Adrenal gland (tissue), 12 donors: ENCODE results near the gene ABHD14A. TPM values are rescaled to one million over a fixed set of nuclear protein-coding genes. Genes with fewer than 3 reads are reported as not detected.

ENCODE experiments used
- DNase-seq, 7 donors: peaks; one replicate each; pipeline ENCODE4 v3.0.0-alpha.2; 2019 to 2020
- H3K27ac ChIP-seq, 5 donors: fragments of 200-600 bp; sonication (generic) in 4 of 5; 1 replicate in 3 of 5; 2 replicates in 2 of 5; pipeline versions ENCODE4 v1.5.1 to v1.8.0; 2016 to 2020; ENCODE audit warnings: mild to moderate bottlenecking in 1 of 5
- H3K27me3 ChIP-seq: fragments of 200-600 bp; 2 replicates; pipeline ENCODE4 v1.8.0; 2021
- H3K36me3 ChIP-seq, 2 donors: fragments of 200-600 bp; replicated peaks in 1 of 2; 1 replicate in 1 of 2; 2 replicates in 1 of 2; pipeline versions ENCODE4 v1.5.1 to v1.8.0; 2018 to 2022
- H3K4me1 ChIP-seq, 2 donors: fragments of 200-600 bp; replicated peaks in 1 of 2; 1 replicate in 1 of 2; 2 replicates in 1 of 2; pipeline versions ENCODE4 v1.5.1 to v1.8.0; 2018 to 2021
- H3K4me3 ChIP-seq, 4 donors: fragments of 200-600 bp; sonication (generic) in 3 of 4; one replicate each; pipeline ENCODE4 v1.5.1; 2016 to 2018
- H3K9me3 ChIP-seq, 3 donors: fragments of 200-600 bp; sonication (generic) in 1 of 3; replicated peaks in 1 of 3; 1 replicate in 2 of 3; 2 replicates in 1 of 3; pipeline versions ENCODE4 v1.5.1 to v1.8.0; 2016 to 2021
- POLR2A ChIP-seq, 2 donors: fragments of 450-650 bp; IDR thresholded peaks; one replicate each; pipeline ENCODE4 v1.6.1; 2017; ENCODE audit warnings: antibody characterized with exemption in 2 of 2, mild to moderate bottlenecking in 2 of 2, moderate library complexity in 1 of 2
- WGBS, 4 donors: extraction: QIAGEN DNeasy Blood & Tissue Kit in 2 of 4; methylation state at CpG; one replicate each; pipeline versions ENCODE4 v1.1.5 to v1.1.7; 2013 to 2017; 5-methylcytosine and 5-hydroxymethylcytosine counted together
- intact Hi-C, 2 donors: fragments of 100-400 bp; cut with DNase I; formaldehyde crosslinking; loops; one replicate each; pipeline versions ENCODE4 v1.14.1 to v1.15.0; 2022 to 2023
- polyA plus RNA-seq, 3 donors: library from polyadenylated mRNA; stranded (reverse); fragments of 200-250 nt in 2 of 3; fragments of 350-450 nt in 1 of 3; fragmentation: Illumina TruSeq in 1 of 3; extraction: RNeasy Lipid Tissue Mini Kit (QIAGEN cat#74804) in 1 of 3; gene quantifications; one replicate each; pipeline ENCODE4 v1.2.3, GENCODE V29; 2013 to 2014
- total RNA-seq, 9 donors: library from RNA; depleted of rRNA in 4 of 9; stranded (reverse); fragments of >200 nt in 4 of 9; fragments of 120-200 nt in 1 of 9; fragmentation: NEBNext Ultra II Directional in 1 of 9; extraction: Animal tissue kit (Norgen Biotek cat#: 25700) in 1 of 9; gene quantifications; one replicate each; pipeline versions ENCODE4 v1.1.0 to v1.2.4, GENCODE V29; 2013 to 2023
- TF ChIP-seq, protein P1 (sequence below), 6 experiments: fragments of 450-650 bp in 4 of 6; fragments of 200-600 bp in 2 of 6; sonication (generic) in 1 of 6; IDR thresholded peaks; 1 replicate in 5 of 6; 2 replicates in 1 of 6; pipeline versions ENCODE4 v1.5.1 to v1.8.0; 2016 to 2021; ENCODE audit warnings: antibody characterized with exemption in 6 of 6, mild to moderate bottlenecking in 2 of 6, moderate library complexity in 1 of 6
- donor health status: healthy with polysubstance abuse.
- donor health status: Bipolar disorder and iron deficiency.
- donor health status: DM: yes; HTN: yes; CAD: no.
- donor health status: DM: no; HTN: no; CAD: no.
- donor health status: DM: no; HTN: no; CAD: no.
- donor health status: DM: yes; HTN: yes; CAD: no.

ABHD14A gene
- total and polyA plus RNA-seq, 12 donors: 29.3 to 162 (median 77.1) TPM

DNA sequence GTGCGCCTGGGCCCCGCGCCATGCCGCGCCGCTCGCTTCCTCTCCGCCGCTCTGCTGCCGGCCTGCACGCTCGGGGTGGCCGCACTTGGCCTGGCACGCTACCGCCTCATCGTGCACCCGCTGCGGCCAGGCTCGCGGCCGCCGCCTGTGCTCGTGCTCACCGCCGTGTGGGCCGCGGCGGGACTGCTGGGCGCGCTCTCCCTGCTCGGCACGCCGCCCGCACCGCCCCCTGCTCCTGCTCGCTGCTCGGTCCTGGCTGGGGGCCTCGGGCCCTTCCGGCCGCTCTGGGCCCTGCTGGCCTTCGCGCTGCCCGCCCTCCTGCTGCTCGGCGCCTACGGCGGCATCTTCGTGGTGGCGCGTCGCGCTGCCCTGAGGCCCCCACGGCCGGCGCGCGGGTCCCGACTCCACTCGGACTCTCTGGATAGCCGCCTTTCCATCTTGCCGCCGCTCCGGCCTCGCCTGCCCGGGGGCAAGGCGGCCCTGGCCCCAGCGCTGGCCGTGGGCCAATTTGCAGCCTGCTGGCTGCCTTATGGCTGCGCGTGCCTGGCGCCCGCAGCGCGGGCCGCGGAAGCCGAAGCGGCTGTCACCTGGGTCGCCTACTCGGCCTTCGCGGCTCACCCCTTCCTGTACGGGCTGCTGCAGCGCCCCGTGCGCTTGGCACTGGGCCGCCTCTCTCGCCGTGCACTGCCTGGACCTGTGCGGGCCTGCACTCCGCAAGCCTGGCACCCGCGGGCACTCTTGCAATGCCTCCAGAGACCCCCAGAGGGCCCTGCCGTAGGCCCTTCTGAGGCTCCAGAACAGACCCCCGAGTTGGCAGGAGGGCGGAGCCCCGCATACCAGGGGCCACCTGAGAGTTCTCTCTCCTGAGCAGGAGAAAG is 18.7 kb upstream of the ABHD14A start:
- intact Hi-C loops: no loop called here
- peaks cover 9 to 11% of the 10 kb centered on the region in 2 donors for H3K4me1 ChIP-seq
- H3K27me3 ChIP-seq: no peaks in the 10 kb centered on the region
- no peaks in the 10 kb centered on the region for H3K9me3 ChIP-seq
- H3K4me3 ChIP-seq: peak overlapping the region in 1 of 4 donors; percentile 63
- WGBS, 4 donors: 3 to 27% (median 5%) methylated on average over 7 to 97 of the region's 97 CpGs
- DNase-seq: peak; percentile 55 to 80 (median 65)
- peak in 1 of 2 donors; percentile 15 for TF ChIP-seq POLR2A (IDR thresholded peaks at IDR 0.05)
- TF ChIP-seq, protein P1, sequence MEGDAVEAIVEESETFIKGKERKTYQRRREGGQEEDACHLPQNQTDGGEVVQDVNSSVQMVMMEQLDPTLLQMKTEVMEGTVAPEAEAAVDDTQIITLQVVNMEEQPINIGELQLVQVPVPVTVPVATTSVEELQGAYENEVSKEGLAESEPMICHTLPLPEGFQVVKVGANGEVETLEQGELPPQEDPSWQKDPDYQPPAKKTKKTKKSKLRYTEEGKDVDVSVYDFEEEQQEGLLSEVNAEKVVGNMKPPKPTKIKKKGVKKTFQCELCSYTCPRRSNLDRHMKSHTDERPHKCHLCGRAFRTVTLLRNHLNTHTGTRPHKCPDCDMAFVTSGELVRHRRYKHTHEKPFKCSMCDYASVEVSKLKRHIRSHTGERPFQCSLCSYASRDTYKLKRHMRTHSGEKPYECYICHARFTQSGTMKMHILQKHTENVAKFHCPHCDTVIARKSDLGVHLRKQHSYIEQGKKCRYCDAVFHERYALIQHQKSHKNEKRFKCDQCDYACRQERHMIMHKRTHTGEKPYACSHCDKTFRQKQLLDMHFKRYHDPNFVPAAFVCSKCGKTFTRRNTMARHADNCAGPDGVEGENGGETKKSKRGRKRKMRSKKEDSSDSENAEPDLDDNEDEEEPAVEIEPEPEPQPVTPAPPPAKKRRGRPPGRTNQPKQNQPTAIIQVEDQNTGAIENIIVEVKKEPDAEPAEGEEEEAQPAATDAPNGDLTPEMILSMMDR (IDR thresholded peaks at IDR 0.05): peak; percentile 5 to 73 (median 34)
- peak overlapping the region in 4 of 5 donors; percentile 44 to 80 (median 72) for H3K27ac ChIP-seq
- peaks cover 0 to 8% of the 10 kb centered on the region in 2 donors for H3K36me3 ChIP-seq

- TF ChIP-seq, protein P1 (IDR thresholded peaks at IDR 0.05): no peak
- no peak for TF ChIP-seq POLR2A (IDR thresholded peaks at IDR 0.05)
- no peak for DNase-seq
- Histone ChIP-seq H3K4me3 (no peak overlapping the region), H3K9me3 (no peaks in the 10 kb centered on the region), H3K36me3 (peaks cover 0 to 8% of the 10 kb centered on the region in 2 donors), H3K4me1 (peaks cover 9 to 11% of the 10 kb centered on the region in 2 donors), H3K27me3 (no peaks in the 10 kb centered on the region), H3K27ac (no peak overlapping the region)
- intact Hi-C loops: no loop called here
- 92 to 96% (median 95%) methylated on average over 8 to 15 of the region's 15 CpGs for WGBS, 4 donors
These were observed 17.2 kb upstream of the ABHD14A start for GRCh38 chr3:51957520-51958205.

GRCh38 chr3:51958603-51959521 is 16.0 kb upstream of the ABHD14A start:
- H3K27me3 ChIP-seq: no peaks in the 10 kb centered on the region
- WGBS, 4 donors: 94 to 95% (median 94%) methylated on average over 15 to 20 of the region's 20 CpGs
- H3K4me3 ChIP-seq: no peak overlapping the region
- H3K9me3 ChIP-seq: no peaks in the 10 kb centered on the region
- TF ChIP-seq POLR2A (IDR thresholded peaks at IDR 0.05): no peak
- peaks cover 0 to 8% of the 10 kb centered on the region in 2 donors for H3K36me3 ChIP-seq
- no peak for DNase-seq
- H3K4me1 ChIP-seq: peaks cover 9 to 11% of the 10 kb centered on the region in 2 donors
- intact Hi-C loops: no loop called here
- H3K27ac ChIP-seq: no peak overlapping the region

DNA sequence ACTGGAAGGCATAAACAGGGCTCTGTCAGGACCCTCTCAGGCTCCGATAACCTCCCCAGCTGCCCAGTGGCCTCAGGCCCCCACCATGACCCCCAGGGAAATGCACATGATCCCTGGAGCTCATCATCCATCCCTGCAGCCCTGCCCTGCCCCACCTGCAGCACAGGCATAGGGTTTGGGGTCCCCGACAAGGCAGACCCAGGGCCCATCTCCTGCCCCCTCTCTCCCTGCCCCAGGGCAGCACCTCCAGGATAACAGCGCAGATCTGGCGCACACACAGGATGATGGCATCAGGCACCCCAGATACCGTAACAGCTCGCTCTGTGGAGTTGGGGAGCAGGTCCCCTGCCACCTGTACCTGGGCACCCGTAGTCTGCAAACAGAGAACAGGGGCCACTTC is 15.2 kb upstream of the ABHD14A start:
- intact Hi-C loops: no loop called here
- H3K27ac ChIP-seq: no peak overlapping the region
- peaks cover 9 to 11% of the 10 kb centered on the region in 2 donors for H3K4me1 ChIP-seq

More for the DNA sequence above, 15.2 kb upstream of the ABHD14A start:
- DNase-seq: no peak
- Histone ChIP-seq H3K36me3 (peaks cover 0 to 8% of the 10 kb centered on the region in 2 donors), H3K9me3 (no peaks in the 10 kb centered on the region), H3K4me3 (no peak overlapping the region), H3K27me3 (no peaks in the 10 kb centered on the region)
- TF ChIP-seq, protein P1 (IDR thresholded peaks at IDR 0.05): no peak
- no peak for TF ChIP-seq POLR2A (IDR thresholded peaks at IDR 0.05)
- 80 to 100% (median 98%) methylated on average over 1 to 7 of the region's 7 CpGs for WGBS, 4 donors
